ENCODE data around the gene KHNYN.
"Not testable (repeated sequence)": the region's sequence is repeated elsewhere in the genome, so short reads cannot be mapped to it uniquely, and the experiment has no call there.

The KHNYN gene

DNA sequence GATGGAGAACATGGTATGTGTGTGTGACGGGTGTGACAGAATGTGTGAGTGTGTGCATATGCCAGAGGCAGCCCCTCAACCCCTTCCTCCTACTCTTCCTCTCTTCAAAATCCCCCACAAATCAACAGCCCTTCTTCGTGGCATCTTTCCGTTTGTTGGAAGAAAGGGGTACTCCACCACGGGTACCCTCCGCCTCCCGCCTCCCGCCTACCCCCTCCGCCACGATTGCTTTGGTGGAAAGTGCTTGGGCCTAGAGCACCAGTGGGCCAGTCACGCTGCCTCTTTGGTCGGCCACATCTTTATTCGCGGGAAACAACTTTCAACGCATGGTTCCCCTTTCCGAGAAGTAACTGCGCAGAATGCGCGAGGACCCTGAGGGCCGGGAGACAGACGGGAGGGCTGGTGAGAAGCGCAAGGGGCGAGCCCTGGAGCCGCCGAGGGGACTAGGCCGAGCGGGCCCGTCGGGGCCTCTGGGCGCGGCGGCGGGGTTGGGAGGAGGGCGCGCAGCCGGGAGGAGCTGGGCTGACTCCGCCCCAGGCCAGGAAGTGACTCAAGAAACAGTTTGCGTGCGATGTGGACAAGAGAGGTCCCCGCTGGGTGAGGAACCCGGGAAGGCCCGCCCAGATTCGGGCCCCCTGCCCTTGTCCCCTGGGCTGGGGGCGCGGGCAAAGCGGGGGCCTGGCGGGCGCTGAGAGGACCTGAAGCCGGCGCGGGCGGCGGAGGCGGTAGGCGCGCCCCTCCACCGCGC is at the start of gene KHNYN, which contains the start of gene CBLN3:
KHNYN (plus strand) TSS at position 560 of the 748 bp plus-strand sequence. CDS start 777 bp downstream, outside the sequence.
CBLN3 (minus strand) TSS at position 274 of the 748 bp plus-strand sequence. CDS start 614 bp downstream, outside the sequence.
- H3K9me3 ChIP-seq (ENCODE audit: control insufficient read depth in 1 of 2, low read length in 2 of 2), result no peaks in the 10 kb centered on the region
- H3K27me3 ChIP-seq (ENCODE audit: low read depth, low read length), result no peaks in the 10 kb centered on the region
- peaks cover 22 to 26% of the 10 kb centered on the region in 2 donors for H3K4me1 ChIP-seq (ENCODE audit: control insufficient read depth in 1 of 2, insufficient read depth in 2 of 2, low read length in 2 of 2)
- H3K27ac ChIP-seq (ENCODE audit: low read length), result peak within 1 kb of the TSS; percentile 99
- H3K4me3 ChIP-seq (ENCODE audit: low read depth in 1 of 2, low read length in 2 of 2), result peak within 1 kb of the TSS; percentile 89 to 91
- H3K36me3 ChIP-seq (ENCODE audit: control insufficient read depth in 1 of 2, insufficient read depth in 2 of 2, low read length in 2 of 2), result peaks cover 17 to 23% of the 10 kb centered on the region in 2 donors

- Histone ChIP-seq H3K36me3 (ENCODE audit: control insufficient read depth in 1 of 2, insufficient read depth in 2 of 2, low read length in 2 of 2) (peaks cover 0 to 2% of the 10 kb centered on the region in 2 donors), H3K27ac (ENCODE audit: low read length) (no peak overlapping the region), H3K4me3 (ENCODE audit: low read depth in 1 of 2, low read length in 2 of 2) (no peak overlapping the region), H3K9me3 (ENCODE audit: control insufficient read depth in 1 of 2, low read length in 2 of 2) (no peaks in the 10 kb centered on the region), H3K4me1 (ENCODE audit: control insufficient read depth in 1 of 2, insufficient read depth in 2 of 2, low read length in 2 of 2) (peaks cover 0 to 13% of the 10 kb centered on the region in 2 donors), H3K27me3 (ENCODE audit: low read depth, low read length) (no peaks in the 10 kb centered on the region)
These were observed 48.2 kb upstream of the KHNYN start for GRCh38 chr14:24381363-24382063.

- Histone ChIP-seq H3K9me3 (ENCODE audit: control insufficient read depth in 1 of 2, low read length in 2 of 2) (no peaks in the 10 kb centered on the region), H3K36me3 (ENCODE audit: control insufficient read depth in 1 of 2, insufficient read depth in 2 of 2, low read length in 2 of 2) (no peaks in the 10 kb centered on the region), H3K27me3 (ENCODE audit: low read depth, low read length) (no peaks in the 10 kb centered on the region), H3K4me3 (ENCODE audit: low read depth in 1 of 2, low read length in 2 of 2) (no peak overlapping the region), H3K4me1 (ENCODE audit: control insufficient read depth in 1 of 2, insufficient read depth in 2 of 2, low read length in 2 of 2) (peaks cover 0 to 10% of the 10 kb centered on the region in 2 donors), H3K27ac (ENCODE audit: low read length) (no peak overlapping the region)
These were observed 47.7 kb upstream of the KHNYN start for GRCh38 chr14:24382064-24382371.

GRCh38 chr14:24384169-24384568 is 45.6 kb upstream of the KHNYN start:
- no peaks in the 10 kb centered on the region for H3K9me3 ChIP-seq (ENCODE audit: control insufficient read depth in 1 of 2, low read length in 2 of 2)
- H3K27ac ChIP-seq (ENCODE audit: low read length), result no peak overlapping the region
- H3K36me3 ChIP-seq (ENCODE audit: control insufficient read depth in 1 of 2, insufficient read depth in 2 of 2, low read length in 2 of 2), result no peaks in the 10 kb centered on the region
- no peak overlapping the region for H3K4me3 ChIP-seq (ENCODE audit: low read depth in 1 of 2, low read length in 2 of 2)
- no peaks in the 10 kb centered on the region for H3K4me1 ChIP-seq (ENCODE audit: control insufficient read depth in 1 of 2, insufficient read depth in 2 of 2, low read length in 2 of 2)
- no peaks in the 10 kb centered on the region for H3K27me3 ChIP-seq (ENCODE audit: low read depth, low read length)

DNA sequence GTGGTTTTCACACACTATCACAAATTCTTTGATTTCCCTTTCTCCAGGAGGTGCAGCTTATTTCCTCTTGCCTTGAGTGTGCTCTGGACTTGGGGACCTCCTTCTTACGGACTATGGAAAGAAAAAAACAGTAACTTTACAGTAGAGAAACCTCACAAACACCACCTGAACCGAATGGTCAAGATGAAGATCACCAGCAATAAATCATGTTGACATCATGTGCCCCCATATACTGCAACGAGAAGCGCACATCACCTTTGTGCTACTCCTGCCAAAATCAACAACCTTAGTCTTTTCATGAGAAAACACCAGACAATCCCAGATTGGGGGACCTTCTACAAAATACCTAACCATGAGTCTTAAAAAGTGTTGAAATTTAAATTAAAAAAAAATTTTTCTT is 44.2 kb upstream of the KHNYN start:
- Histone ChIP-seq H3K4me3 (ENCODE audit: low read depth in 1 of 2, low read length in 2 of 2) (no peak overlapping the region), H3K4me1 (ENCODE audit: control insufficient read depth in 1 of 2, insufficient read depth in 2 of 2, low read length in 2 of 2) (no peaks in the 10 kb centered on the region), H3K27me3 (ENCODE audit: low read depth, low read length) (no peaks in the 10 kb centered on the region), H3K27ac (ENCODE audit: low read length) (no peak overlapping the region), H3K36me3 (ENCODE audit: control insufficient read depth in 1 of 2, insufficient read depth in 2 of 2, low read length in 2 of 2) (no peaks in the 10 kb centered on the region), H3K9me3 (ENCODE audit: control insufficient read depth in 1 of 2, low read length in 2 of 2) (no peaks in the 10 kb centered on the region)

DNA sequence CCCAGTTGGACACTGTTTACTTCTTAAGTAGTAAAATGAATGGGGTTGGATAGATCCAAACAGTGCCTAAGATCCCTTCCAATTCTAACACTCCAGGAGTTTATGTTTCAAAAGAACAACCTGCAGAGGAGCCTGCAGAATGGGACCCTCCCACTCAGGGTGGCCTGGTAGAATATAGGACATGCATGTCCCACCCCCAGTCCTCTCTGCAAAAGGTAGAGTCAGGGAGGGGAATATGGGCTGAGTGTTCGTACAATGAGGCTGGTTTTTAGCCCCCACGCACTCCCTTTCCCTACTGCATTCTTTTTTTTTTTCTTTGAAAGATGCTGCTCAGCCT is 42.8 kb upstream of the KHNYN start:
- no peaks in the 10 kb centered on the region for H3K36me3 ChIP-seq (ENCODE audit: control insufficient read depth in 1 of 2, insufficient read depth in 2 of 2, low read length in 2 of 2)
- no peaks in the 10 kb centered on the region for H3K4me1 ChIP-seq (ENCODE audit: control insufficient read depth in 1 of 2, insufficient read depth in 2 of 2, low read length in 2 of 2)
- H3K27ac ChIP-seq (ENCODE audit: low read length), result no peak overlapping the region

GRCh38 chr14:24387579-24387978 is 42.2 kb upstream of the KHNYN start:
- not testable (repeated sequence) for H3K4me3 ChIP-seq (ENCODE audit: low read depth in 1 of 2, low read length in 2 of 2); H3K27me3 ChIP-seq (ENCODE audit: low read depth, low read length); H3K36me3 ChIP-seq (ENCODE audit: control insufficient read depth in 1 of 2, insufficient read depth in 2 of 2, low read length in 2 of 2); H3K27ac ChIP-seq (ENCODE audit: low read length); H3K4me1 ChIP-seq (ENCODE audit: control insufficient read depth in 1 of 2, insufficient read depth in 2 of 2, low read length in 2 of 2); H3K9me3 ChIP-seq (ENCODE audit: control insufficient read depth in 1 of 2, low read length in 2 of 2)

More for the DNA sequence above, 42.8 kb upstream of the KHNYN start:
- no peaks in the 10 kb centered on the region for H3K27me3 ChIP-seq (ENCODE audit: low read depth, low read length)
- no peak overlapping the region for H3K4me3 ChIP-seq (ENCODE audit: low read depth in 1 of 2, low read length in 2 of 2)
- no peaks in the 10 kb centered on the region for H3K9me3 ChIP-seq (ENCODE audit: control insufficient read depth in 1 of 2, low read length in 2 of 2)

GRCh38 chr14:24388474-24389179 is 41.1 kb upstream of the KHNYN start:
- Histone ChIP-seq H3K9me3 (ENCODE audit: control insufficient read depth in 1 of 2, low read length in 2 of 2) (no peaks in the 10 kb centered on the region), H3K27me3 (ENCODE audit: low read depth, low read length) (no peaks in the 10 kb centered on the region), H3K4me3 (ENCODE audit: low read depth in 1 of 2, low read length in 2 of 2) (no peak overlapping the region), H3K27ac (ENCODE audit: low read length) (no peak overlapping the region), H3K36me3 (ENCODE audit: control insufficient read depth in 1 of 2, insufficient read depth in 2 of 2, low read length in 2 of 2) (no peaks in the 10 kb centered on the region), H3K4me1 (ENCODE audit: control insufficient read depth in 1 of 2, insufficient read depth in 2 of 2, low read length in 2 of 2) (no peaks in the 10 kb centered on the region)

DNA sequence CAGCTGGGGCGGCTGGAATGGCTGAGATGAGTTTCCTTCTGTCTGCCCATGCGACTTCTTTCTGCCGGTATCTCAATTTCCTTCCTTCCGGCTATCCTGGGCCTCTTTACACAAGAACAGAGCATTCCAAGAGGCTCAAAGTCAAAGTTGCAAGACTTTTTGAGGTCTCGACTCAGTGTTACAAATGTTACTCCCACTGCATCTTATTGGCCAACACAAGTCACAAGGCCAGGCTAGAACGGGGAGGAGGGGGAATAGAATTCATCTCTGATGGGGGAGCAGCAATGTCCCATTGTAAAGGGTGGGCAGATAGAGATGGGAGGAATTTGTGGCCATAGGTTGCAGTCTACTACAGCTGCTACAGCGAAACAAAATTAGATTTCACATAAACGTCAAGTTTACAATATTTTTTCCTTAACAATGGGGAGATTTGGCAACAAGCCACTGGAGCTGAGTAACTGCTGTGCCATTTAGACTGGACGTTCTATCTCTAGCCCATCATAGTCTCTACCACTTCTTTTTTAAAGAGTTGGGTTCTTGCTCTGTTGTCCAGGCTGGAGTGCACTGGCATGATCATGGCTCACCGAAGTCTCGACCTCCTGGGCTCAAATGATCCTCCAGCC is 40.4 kb upstream of the KHNYN start:
- no peaks in the 10 kb centered on the region for H3K9me3 ChIP-seq (ENCODE audit: control insufficient read depth in 1 of 2, low read length in 2 of 2)
- H3K4me1 ChIP-seq (ENCODE audit: control insufficient read depth in 1 of 2, insufficient read depth in 2 of 2, low read length in 2 of 2), result no peaks in the 10 kb centered on the region
- H3K4me3 ChIP-seq (ENCODE audit: low read depth in 1 of 2, low read length in 2 of 2), result no peak overlapping the region
- H3K36me3 ChIP-seq (ENCODE audit: control insufficient read depth in 1 of 2, insufficient read depth in 2 of 2, low read length in 2 of 2), result no peaks in the 10 kb centered on the region
- no peak overlapping the region for H3K27ac ChIP-seq (ENCODE audit: low read length)
- no peaks in the 10 kb centered on the region for H3K27me3 ChIP-seq (ENCODE audit: low read depth, low read length)

DNA sequence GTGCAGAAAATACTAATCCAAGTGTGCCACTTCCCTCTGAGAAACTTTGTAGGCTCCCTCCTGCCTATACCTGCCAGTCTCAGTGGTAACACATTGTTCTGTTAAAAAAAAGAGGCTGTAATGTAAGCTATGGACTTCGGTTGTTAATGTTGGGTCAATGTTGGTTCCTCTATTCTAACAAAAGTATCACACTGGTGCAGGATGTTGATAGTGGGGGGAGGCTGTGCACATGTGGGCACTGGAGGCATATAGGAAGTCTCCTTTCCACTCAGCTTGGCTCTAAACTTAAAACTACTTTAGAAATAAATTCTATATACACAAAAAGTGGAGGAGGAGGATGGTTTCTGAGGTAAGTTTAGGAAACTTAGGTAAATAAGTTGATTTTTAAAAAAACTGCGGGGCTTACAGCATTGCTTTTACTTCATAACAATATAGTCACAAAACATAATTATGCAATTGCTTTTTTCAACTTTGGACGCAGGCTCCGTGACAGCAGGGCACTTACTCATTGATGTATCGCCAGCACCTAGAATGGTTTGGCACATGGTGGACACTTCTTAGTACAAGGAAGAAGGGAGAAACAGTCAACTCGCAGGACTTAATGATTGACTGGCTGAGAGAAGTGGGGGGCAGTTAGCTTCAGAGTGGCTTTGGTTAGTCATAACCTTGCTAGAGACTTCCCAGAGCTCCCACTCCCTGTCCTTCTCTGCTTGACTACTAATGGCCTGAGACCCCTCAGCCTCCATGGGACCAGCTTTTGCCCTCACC is 38.9 kb upstream of the KHNYN start:
- no peaks in the 10 kb centered on the region for H3K36me3 ChIP-seq (ENCODE audit: control insufficient read depth in 1 of 2, insufficient read depth in 2 of 2, low read length in 2 of 2)
- no peak overlapping the region for H3K4me3 ChIP-seq (ENCODE audit: low read depth in 1 of 2, low read length in 2 of 2)
- H3K27me3 ChIP-seq (ENCODE audit: low read depth, low read length), result no peaks in the 10 kb centered on the region
- no peaks in the 10 kb centered on the region for H3K9me3 ChIP-seq (ENCODE audit: control insufficient read depth in 1 of 2, low read length in 2 of 2)
- H3K27ac ChIP-seq (ENCODE audit: low read length), result no peak overlapping the region
- no peaks in the 10 kb centered on the region for H3K4me1 ChIP-seq (ENCODE audit: control insufficient read depth in 1 of 2, insufficient read depth in 2 of 2, low read length in 2 of 2)
